Measurements from ENCODE around the gene SRCIN1.

Gene SRCIN1

GRCh38 chr17:38539386-38539785 lies 66.4 kb downstream of the SRCIN1 start:
- TF ChIP-seq CTCF (IDR thresholded peaks at IDR 0.05; ENCODE audit: insufficient read depth, low read length, poor library complexity, severe bottlenecking) = no peak
- no peak overlapping the region for H3K4me3 ChIP-seq (replicated peaks; ENCODE audit: low read depth, low read length)
- no peaks in the 10 kb centered on the region for H3K27me3 ChIP-seq (replicated peaks; ENCODE audit: control insufficient read depth, insufficient read depth, low read length)
- DNase-seq (ENCODE audit: extremely low read depth, insufficient read length) = no peak
- H3K36me3 ChIP-seq (ENCODE audit: control insufficient read depth, insufficient read depth, low read length) = no peaks in the 10 kb centered on the region

GRCh38 chr17:38538906-38539305 lies 66.8 kb downstream of the SRCIN1 start:
- Histone ChIP-seq H3K27me3 (replicated peaks; ENCODE audit: control insufficient read depth, insufficient read depth, low read length) (no peaks in the 10 kb centered on the region), H3K4me3 (replicated peaks; ENCODE audit: low read depth, low read length) (no peak overlapping the region), H3K36me3 (ENCODE audit: control insufficient read depth, insufficient read depth, low read length) (no peaks in the 10 kb centered on the region)
- DNase-seq (ENCODE audit: extremely low read depth, insufficient read length) = no peak
- no peak for TF ChIP-seq CTCF (IDR thresholded peaks at IDR 0.05; ENCODE audit: insufficient read depth, low read length, poor library complexity, severe bottlenecking)

GRCh38 chr17:38536661-38537060 lies 69.1 kb downstream of the SRCIN1 start:
- Histone ChIP-seq H3K27me3 (replicated peaks; ENCODE audit: control insufficient read depth, insufficient read depth, low read length) (no peaks in the 10 kb centered on the region; the same call in 1 of the 2 replicates), H3K4me3 (replicated peaks; ENCODE audit: low read depth, low read length) (no peak overlapping the region), H3K36me3 (ENCODE audit: control insufficient read depth, insufficient read depth, low read length) (no peaks in the 10 kb centered on the region)
- no peak for TF ChIP-seq CTCF (IDR thresholded peaks at IDR 0.05; ENCODE audit: insufficient read depth, low read length, poor library complexity, severe bottlenecking)
- no peak for DNase-seq (ENCODE audit: extremely low read depth, insufficient read length)

- DNase-seq (ENCODE audit: extremely low read depth, insufficient read length) = no peak
- no peak for TF ChIP-seq CTCF (IDR thresholded peaks at IDR 0.05; ENCODE audit: insufficient read depth, low read length, poor library complexity, severe bottlenecking)
- no peaks in the 10 kb centered on the region; the same call in 1 of the 2 replicates for H3K27me3 ChIP-seq (replicated peaks; ENCODE audit: control insufficient read depth, insufficient read depth, low read length)
Observed at GRCh38 chr17:38535886-38536285, 69.9 kb downstream of the SRCIN1 start.

GRCh38 chr17:38534498-38534885 lies 71.3 kb downstream of the SRCIN1 start:
- no peak for DNase-seq (ENCODE audit: extremely low read depth, insufficient read length)
- Histone ChIP-seq H3K27me3 (replicated peaks; ENCODE audit: control insufficient read depth, insufficient read depth, low read length) (no peaks in the 10 kb centered on the region; the same call in none of the 2 replicates), H3K36me3 (ENCODE audit: control insufficient read depth, insufficient read depth, low read length) (no peaks in the 10 kb centered on the region), H3K4me3 (replicated peaks; ENCODE audit: low read depth, low read length) (no peak overlapping the region)
- TF ChIP-seq CTCF (IDR thresholded peaks at IDR 0.05; ENCODE audit: insufficient read depth, low read length, poor library complexity, severe bottlenecking) = no peak

More at GRCh38 chr17:38535886-38536285, 69.9 kb downstream of the SRCIN1 start:
- H3K36me3 ChIP-seq (ENCODE audit: control insufficient read depth, insufficient read depth, low read length) = no peaks in the 10 kb centered on the region
- H3K4me3 ChIP-seq (replicated peaks; ENCODE audit: low read depth, low read length) = no peak overlapping the region

GRCh38 chr17:38533866-38534497 lies 71.8 kb downstream of the SRCIN1 start:
- H3K27me3 ChIP-seq (replicated peaks; ENCODE audit: control insufficient read depth, insufficient read depth, low read length) = no peaks in the 10 kb centered on the region; the same call in none of the 2 replicates
- H3K4me3 ChIP-seq (replicated peaks; ENCODE audit: low read depth, low read length) = no peak overlapping the region
- no peak for DNase-seq (ENCODE audit: extremely low read depth, insufficient read length)
- no peaks in the 10 kb centered on the region for H3K36me3 ChIP-seq (ENCODE audit: control insufficient read depth, insufficient read depth, low read length)
- no peak for TF ChIP-seq CTCF (IDR thresholded peaks at IDR 0.05; ENCODE audit: insufficient read depth, low read length, poor library complexity, severe bottlenecking)

Measured in GM06990 (cell line).